IPS-NIHi7 (cell line): ENCODE measurements around the gene SYPL1.
A peak's percentile ranks its signal among the peaks of the same experiment; 100 is the strongest.
"Not testable (repeated sequence)": the region's sequence is repeated elsewhere in the genome, so short reads cannot be mapped to it uniquely, and the experiment has no call there.

ENCODE experiments used
- DNase-seq: peaks from one replicate; pipeline ENCODE4 v3.0.0; 2012; ENCODE audit warnings: mixed read lengths; ENCODE audit errors: extremely low spot score

SYPL1 gene

GRCh38 chr7:106112118-106112971, at the start of gene SYPL1:
Gene SYPL1 (minus strand): TSS chr7:106112312. CDS start chr7:106112208, 104 bp downstream.
- DNase-seq, result peak; percentile 97

- no peak for DNase-seq
Observed at GRCh38 chr7:106155027-106155426, 42.9 kb upstream of the SYPL1 start.

DNA sequence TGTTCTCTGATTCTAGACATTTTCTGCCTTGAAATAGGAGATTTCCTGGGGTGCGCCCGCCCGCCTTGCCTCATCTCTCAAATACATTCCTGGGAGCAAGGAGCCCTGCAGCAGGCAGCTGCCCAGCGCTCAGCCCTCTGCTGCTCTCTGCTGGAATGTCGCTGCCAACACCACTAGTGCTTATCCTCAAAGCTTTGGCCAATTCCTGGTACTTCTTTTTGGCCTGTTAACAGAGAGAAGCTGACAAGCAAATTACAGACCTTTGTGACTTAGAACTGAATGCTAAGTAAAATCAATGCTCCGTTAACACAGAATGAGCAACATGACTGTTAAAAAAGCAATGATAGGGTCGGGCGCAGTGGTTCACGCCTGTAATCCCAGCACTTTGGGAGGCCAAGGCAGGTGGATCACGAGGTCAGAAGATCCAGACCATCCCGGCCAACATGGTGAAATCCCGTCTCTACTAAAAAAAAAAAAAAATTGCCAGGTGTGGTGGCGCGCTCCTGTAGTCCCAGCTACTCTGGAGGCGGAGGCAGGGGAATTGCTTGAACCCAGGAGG, 41.9 kb upstream of the SYPL1 start:
- DNase-seq, result peak; percentile 92

DNA sequence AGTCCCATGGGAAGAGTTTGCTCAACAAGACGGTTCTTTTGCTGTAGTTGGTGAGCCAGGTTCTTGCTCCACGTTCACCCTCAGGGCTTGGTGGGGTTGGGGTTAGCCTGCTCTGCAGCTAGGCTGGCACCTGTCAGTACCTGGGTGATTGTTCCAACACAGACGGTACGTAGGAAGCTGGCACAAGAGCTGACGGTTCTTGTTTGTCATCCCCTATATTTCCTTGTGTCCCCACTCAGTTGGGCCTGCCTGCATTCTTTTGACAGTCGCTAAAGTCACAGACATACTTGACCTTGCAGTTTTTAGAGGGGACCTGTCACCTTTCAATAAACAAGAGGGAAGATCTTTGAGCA, 40.2 kb upstream of the SYPL1 start:
- no peak for DNase-seq

- DNase-seq, result no peak
Observed at GRCh38 chr7:106151459-106152312, 39.6 kb upstream of the SYPL1 start.

- DNase-seq, result no peak
Observed at GRCh38 chr7:106143711-106144337, 31.7 kb upstream of the SYPL1 start.

DNA sequence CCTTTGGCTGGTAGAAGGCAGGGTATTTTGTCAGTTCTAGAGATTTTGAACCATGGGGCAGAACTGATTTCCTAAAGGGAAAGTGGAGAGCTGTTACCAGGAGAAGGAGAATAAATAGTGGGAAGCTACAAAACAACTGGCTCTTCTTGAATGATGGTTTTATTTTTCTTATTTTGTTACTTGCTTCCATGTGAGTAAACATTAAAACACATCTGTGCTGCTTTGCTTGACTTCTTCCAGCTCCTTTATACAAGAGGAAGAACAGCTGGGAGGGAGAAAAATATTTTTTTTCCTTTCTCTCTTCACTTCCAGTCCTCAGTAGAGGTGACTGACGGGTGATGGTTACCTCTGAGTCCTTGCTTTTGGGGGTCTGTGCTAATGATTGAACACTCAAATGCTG, 30.0 kb upstream of the SYPL1 start:
- no peak for DNase-seq

DNA sequence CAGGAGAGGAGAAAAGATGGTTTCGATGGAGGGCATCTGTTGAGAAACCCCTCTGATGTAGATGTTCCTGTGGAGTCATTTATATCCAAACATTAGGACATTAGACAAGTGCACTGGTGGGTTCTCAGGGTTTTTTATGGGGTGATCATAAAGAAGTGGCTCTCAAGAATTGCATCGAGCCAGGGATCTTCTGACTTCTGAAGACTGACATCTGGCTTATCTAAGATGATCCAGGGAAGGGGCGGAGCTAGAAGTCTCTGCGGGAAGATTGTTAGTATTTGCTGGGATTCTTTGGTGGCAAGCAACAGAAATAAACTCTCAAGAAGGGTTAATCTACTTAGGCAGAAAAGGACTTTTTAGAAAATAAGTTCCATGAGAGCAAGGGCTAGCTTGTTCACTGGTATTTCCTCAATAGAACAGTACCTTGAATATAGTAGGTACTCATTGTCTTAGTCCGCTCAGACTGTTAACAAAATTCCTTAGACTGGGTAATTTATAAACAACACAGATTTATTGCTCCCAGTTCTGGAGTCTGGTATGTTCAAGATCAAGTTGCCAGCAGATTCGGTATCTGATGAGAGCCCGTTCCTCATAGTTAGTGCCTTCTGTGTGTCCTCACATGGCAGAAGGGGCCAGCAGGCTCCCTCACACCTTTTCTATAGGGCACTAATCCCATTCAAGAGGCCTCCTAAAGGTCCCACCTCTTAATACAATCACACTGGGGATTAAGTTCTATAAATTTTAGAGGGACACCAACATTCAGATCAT, 28.5 kb upstream of the SYPL1 start:
- no peak for DNase-seq

DNA sequence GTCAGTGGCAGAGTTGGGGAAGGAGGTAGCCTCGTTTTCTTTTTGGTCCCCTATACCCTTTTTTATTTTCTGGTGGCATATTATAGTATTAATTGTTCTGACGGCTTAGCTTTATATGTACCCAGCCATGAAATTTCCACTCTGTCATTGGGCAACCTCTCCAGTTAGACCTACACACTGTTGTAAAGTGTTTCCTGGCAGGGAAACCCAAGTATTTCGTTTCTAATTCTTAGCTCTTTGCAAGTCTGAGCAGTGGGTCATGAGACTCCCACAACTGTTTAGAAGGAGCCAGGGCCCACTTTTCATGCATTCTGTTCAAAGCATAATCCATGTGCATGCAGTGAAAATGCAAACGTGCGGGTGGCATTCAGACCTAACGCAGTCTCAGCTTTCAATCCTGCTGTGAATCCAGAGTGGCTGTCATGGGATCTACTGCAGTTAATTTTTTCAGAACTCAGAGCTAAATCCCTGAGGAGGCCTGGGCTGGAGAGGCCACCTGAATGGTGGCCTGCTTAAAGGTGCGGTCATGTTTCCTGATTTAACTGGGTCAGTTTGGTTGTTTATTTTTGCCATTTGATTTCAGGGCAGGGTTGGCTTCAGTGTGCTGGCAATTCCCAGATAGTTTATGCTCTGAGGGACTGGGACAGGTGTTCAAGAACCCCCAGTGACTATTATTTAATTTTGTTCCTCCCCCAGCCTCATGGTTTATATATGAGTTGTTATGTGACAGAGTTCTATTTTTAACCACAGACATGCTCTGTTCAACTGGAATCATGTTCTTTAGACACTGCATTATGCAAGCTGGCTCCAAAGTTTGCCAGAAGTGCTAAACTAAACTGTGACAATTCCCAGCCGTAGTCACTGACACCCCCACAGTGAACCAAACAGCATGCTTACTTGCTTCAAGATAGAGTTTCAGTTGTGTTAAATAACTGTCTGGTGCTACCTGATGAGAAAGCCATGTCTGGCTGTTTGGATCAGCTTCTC, 27.4 kb upstream of the SYPL1 start:
- DNase-seq, result no peak

DNA sequence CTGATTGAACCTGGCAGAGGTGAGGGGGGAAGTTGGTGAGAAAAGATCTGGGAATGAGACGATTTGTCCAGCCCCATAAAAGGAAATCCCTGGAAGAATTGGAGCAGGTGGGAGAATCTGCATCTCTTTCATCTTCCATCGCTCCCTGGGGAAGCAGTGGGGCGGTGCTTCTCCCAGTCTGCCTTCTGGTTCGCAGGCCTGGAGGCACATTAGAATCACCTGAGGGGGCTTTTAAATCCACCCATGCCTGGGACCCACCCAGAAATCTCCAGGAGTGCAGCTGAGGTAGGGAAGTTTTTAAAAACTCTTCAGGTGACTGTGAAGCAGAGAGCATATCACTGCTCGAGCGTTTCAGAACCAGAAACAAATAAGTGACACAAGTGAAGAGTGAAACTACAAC, 26.7 kb upstream of the SYPL1 start:
- DNase-seq, result no peak

- DNase-seq, result not testable (repeated sequence)
Observed at GRCh38 chr7:106138181-106138580, 26.1 kb upstream of the SYPL1 start.

DNA sequence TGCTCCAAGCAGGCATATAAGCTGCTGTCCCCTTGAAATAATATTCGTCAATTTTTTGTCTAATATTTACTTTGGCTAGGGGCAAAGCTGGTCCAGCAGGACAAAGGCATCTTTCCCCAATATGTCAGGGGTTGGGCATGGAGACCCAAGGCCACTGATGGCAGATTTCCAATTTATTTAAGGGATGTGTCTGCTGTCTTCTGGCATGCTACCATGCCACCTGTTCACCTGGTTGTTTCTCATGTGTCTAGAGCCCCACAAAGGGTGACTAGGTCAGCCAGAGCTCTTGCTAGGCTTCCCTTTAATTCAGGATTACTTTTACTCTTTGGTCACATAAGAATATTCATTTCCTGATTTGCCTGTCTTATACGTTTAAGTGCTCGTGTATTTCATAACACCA, 22.1 kb upstream of the SYPL1 start:
- no peak for DNase-seq

DNA sequence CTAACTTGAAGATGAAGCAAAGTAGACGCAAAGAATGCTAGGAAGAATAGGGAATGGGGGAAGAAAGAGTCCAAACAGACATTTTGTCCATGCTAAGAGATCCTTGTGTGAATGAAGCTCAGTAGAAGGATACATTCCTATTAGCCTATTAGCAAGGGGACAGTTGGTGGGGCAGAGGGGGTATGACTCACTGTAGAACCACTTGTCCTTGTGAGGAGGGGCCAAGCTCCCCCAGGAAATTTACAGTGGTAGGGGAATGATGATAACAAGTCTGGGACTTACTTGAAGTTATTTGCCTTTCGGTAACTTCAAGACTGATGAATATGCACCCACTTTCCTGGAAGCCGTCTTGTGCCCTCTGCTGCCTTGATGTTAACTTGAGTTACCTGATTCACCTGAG, 17.2 kb upstream of the SYPL1 start:
- no peak for DNase-seq

- no peak for DNase-seq
Observed at GRCh38 chr7:106128836-106129235, 16.7 kb upstream of the SYPL1 start.

DNA sequence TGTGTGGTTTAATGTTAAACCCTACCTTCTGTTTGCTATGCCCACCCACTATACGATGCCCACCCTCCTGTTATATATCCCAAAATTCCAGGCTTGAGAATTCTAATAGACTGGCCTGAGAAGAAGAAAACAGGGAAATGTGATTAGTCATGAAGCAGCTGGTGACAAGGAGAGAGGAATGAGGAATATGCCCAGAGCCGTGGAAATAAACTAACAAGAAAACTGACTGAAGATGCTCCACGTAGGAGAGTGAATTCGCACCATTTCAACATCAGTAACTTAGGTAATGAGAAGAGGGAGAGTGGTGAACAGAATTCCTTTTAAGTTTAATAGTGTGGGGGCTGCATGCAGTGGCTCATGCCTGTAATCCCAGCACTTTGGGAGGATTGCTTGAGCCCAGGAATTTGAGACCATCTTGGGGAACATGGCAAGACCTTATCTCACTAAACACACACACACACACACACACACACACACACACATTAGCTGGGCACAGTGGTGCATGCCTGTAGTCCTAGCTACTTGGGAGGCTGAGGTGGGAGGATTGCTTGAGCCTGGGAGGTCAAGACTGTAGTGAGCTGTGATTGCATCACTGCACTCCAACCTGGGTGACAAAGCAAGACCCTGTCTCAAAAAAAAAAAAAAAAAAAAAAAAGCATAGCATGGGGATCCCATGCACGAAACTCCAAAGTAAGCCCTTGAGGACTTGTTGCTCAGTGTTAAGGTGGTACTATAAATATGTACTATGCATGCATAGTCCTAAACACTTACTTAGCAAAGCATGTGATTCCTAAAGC, 16.1 kb upstream of the SYPL1 start:
- DNase-seq, result no peak

DNA sequence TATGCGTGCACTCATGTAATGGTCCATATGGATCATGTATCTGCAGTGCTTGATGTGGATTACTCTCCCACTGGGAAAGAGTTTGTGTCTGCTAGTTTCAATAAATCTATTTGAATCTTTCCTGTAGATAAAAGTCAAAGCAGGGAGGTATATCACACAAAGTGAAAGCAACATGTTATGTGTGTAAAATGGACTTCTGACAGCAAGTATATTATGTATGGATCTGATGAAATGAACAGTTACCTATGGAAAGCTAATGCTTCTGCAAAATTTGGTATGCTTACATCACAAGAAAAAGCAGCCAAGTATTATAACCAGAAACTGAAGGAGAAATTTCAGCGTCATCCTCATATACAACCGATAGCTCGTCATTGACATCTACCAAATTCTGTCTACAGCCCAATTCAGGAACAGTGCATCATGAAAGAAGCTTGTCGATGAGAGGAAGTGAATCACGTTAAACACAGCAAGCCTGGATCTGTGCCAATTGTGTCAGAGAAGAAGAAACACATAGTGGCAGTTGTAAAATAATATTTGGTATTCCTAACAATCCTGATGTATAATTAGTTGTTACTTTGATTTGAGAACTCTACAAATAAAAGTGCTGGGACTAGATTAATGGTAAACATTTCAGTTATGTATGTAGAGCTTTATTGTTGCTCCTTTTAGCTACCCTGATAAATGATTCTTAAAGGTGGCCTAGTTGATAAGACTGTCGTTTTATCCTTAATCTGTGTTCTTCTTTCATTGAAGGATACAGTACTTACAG, 14.2 kb upstream of the SYPL1 start:
- no peak for DNase-seq

DNA sequence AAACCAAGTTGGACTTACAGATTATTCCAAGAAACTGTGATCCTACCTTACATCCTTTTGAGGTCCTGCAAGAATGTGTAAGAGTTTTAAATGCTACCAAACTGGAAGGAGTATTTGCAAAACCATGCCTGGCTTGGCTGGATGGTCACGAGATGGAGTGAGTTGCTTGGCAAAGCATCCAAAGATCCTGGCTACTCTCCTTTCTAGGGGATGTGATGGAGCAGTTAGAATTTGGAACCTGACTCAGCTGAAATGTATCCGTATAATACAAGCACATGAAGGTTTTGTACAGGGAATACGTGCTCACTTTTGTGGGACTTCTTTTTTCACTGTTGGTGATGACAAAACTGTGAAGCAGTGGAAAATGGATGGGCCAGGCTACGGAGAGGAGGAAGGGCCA, 13.3 kb upstream of the SYPL1 start:
- no peak for DNase-seq

GRCh38 chr7:106124186-106124585, 12.1 kb upstream of the SYPL1 start:
- no peak for DNase-seq

- DNase-seq, result no peak
Observed at GRCh38 chr7:106122713-106123112, 10.6 kb upstream of the SYPL1 start.
